Type B pancreatic cell (in vitro differentiated cells): ENCODE measurements around the gene BICD1. TPM values are rescaled to one million over a fixed set of nuclear protein-coding genes. Genes with fewer than 3 reads are reported as not detected.

Source experiments
- DNase-seq: peaks from one replicate; pipeline ENCODE4 v3.0.0; 2021; ENCODE audit warnings: mixed read lengths; ENCODE audit not compliant: unreplicated experiment; ENCODE audit errors: extremely low spot score
- H3K27ac Mint-ChIP-seq: 2 replicates; pipeline ENCODE4 v1.8.0; 2021; ENCODE audit warnings: mild to moderate bottlenecking, mixed read lengths
- H3K27me3 Mint-ChIP-seq: 2 replicates; pipeline ENCODE4 v1.8.0; 2021; ENCODE audit warnings: mixed read lengths
- H3K36me3 Mint-ChIP-seq: 2 replicates; pipeline ENCODE4 v1.8.0; 2021; ENCODE audit warnings: mixed read lengths
- H3K4me1 Mint-ChIP-seq: one replicate; pipeline ENCODE4 v1.8.0; 2021; ENCODE audit warnings: mixed read lengths; ENCODE audit not compliant: unreplicated experiment
- H3K4me3 Mint-ChIP-seq: 2 replicates; pipeline ENCODE4 v1.8.0; 2021; ENCODE audit warnings: mild to moderate bottlenecking, mixed read lengths
- H3K9me3 Mint-ChIP-seq: 2 replicates; pipeline ENCODE4 v1.8.0; 2021; ENCODE audit warnings: mixed read lengths
- CTCF ChIP-seq: fragments of 200-600 bp; sonication (generic); conservative IDR thresholded peaks from 2 replicates; pipeline ENCODE4 v1.5.0; 2021; ENCODE audit warnings: antibody characterized with exemption, mild to moderate bottlenecking
- total RNA-seq: library from RNA; stranded (reverse); gene quantifications from 2 replicates; pipeline ENCODE4 v1.2.1, GENCODE V29; 2021; ENCODE audit warnings: low replicate concordance

Gene BICD1
- total RNA-seq, 1 donor from 2014 or later, result 37.7 TPM

- H3K27me3 Mint-ChIP-seq, result no peaks in the 10 kb centered on the region
- H3K36me3 Mint-ChIP-seq, result peaks cover 8% of the 10 kb centered on the region
- no peak for TF ChIP-seq CTCF
- DNase-seq, result no peak
- no peaks in the 10 kb centered on the region for H3K9me3 Mint-ChIP-seq
- peaks cover 5% of the 10 kb centered on the region for H3K4me1 Mint-ChIP-seq
- H3K27ac Mint-ChIP-seq, result no peak overlapping the region
- no peak overlapping the region for H3K4me3 Mint-ChIP-seq
Measured at GRCh38 chr12:32377344-32378055, 270.9 kb downstream of the BICD1 start.

- DNase-seq, result no peak
- H3K36me3 Mint-ChIP-seq, result peaks cover 8% of the 10 kb centered on the region
- no peak for TF ChIP-seq CTCF
- H3K4me1 Mint-ChIP-seq, result peaks cover 5% of the 10 kb centered on the region
- no peaks in the 10 kb centered on the region for H3K9me3 Mint-ChIP-seq
- no peaks in the 10 kb centered on the region for H3K27me3 Mint-ChIP-seq
- H3K4me3 Mint-ChIP-seq, result no peak overlapping the region
- no peak overlapping the region for H3K27ac Mint-ChIP-seq
Measured at GRCh38 chr12:32379213-32379612, 272.6 kb downstream of the BICD1 start.

DNA sequence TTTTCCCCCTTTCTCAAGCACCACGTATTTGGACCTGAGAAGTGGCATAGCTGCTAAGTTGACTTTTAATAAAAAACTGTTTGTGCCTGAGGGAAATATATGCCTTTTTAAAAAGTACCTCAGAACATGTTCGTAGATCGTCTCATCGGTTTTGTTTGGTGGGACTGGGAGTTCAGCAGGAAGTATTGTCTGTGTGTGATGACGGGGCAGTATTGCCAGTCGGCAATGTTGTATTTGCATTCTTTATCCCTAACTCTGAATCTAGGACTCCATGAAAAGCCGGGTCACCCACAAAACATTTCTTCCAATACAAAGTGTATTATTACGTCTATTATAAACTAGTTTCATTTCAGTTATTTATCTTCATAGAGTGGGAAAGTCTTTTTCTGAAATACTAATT lies 273.0 kb downstream of the BICD1 start:
- DNase-seq, result no peak
- Mint-ChIP-seq H3K4me1 (peaks cover 5% of the 10 kb centered on the region), H3K36me3 (peaks cover 8% of the 10 kb centered on the region), H3K27me3 (no peaks in the 10 kb centered on the region), H3K4me3 (no peak overlapping the region), H3K27ac (no peak overlapping the region), H3K9me3 (no peaks in the 10 kb centered on the region)
- TF ChIP-seq CTCF, result no peak

DNA sequence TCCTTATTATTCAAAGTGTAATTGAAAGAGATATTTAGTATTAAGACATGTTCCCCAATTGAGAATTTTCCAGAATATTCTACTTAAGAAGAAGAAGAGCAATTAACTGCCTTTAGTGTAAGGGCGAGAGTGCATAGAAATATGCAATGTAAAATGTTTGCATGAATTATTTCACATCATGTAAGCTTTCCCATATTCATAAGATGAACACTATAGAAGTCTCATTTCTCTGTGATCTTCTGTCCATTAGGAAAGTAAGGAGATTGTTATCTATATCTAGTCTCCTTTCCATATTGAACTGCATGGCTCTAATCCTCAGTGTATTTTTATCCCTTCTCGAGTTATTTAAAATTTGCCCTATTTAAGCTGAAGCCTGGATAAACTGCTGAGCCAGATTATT lies 275.6 kb downstream of the BICD1 start:
- Mint-ChIP-seq H3K4me1 (peaks cover 3% of the 10 kb centered on the region), H3K4me3 (no peak overlapping the region), H3K9me3 (no peaks in the 10 kb centered on the region), H3K27me3 (no peaks in the 10 kb centered on the region), H3K27ac (no peak overlapping the region), H3K36me3 (peaks cover 3% of the 10 kb centered on the region)
- DNase-seq, result no peak
- no peak for TF ChIP-seq CTCF

GRCh38 chr12:32390572-32391219 lies 284.0 kb downstream of the BICD1 start:
- H3K36me3 Mint-ChIP-seq, result no peaks in the 10 kb centered on the region
- H3K4me3 Mint-ChIP-seq, result peak overlapping the region; percentile 55

More at GRCh38 chr12:32390572-32391219, 284.0 kb downstream of the BICD1 start:
- DNase-seq, result no peak
- Mint-ChIP-seq H3K27me3 (no peaks in the 10 kb centered on the region), H3K27ac (no peak overlapping the region), H3K4me1 (no peaks in the 10 kb centered on the region), H3K9me3 (no peaks in the 10 kb centered on the region)
- TF ChIP-seq CTCF, result no peak
